Glutamatergic neuron (in vitro differentiated cells): ENCODE data around the gene MAEA. TPM values are rescaled to one million over a fixed set of nuclear protein-coding genes. Genes with fewer than 3 reads are reported as not detected.

ENCODE experiments used
- DNase-seq: peaks from one replicate; pipeline ENCODE4 v3.0.0; 2022
- H3K27ac Mint-ChIP-seq: one replicate; pipeline ENCODE4 v1.8.0; 2020; ENCODE audit warnings: mild to moderate bottlenecking, mixed read lengths, inconsistent platforms; ENCODE audit not compliant: unreplicated experiment
- H3K27me3 Mint-ChIP-seq: one replicate; pipeline ENCODE4 v1.8.0; 2020; ENCODE audit warnings: mild to moderate bottlenecking, moderate library complexity, mixed read lengths, inconsistent platforms; ENCODE audit not compliant: unreplicated experiment
- H3K36me3 Mint-ChIP-seq: one replicate; pipeline ENCODE4 v1.8.0; 2020; ENCODE audit warnings: mild to moderate bottlenecking, mixed read lengths, inconsistent platforms; ENCODE audit not compliant: unreplicated experiment
- H3K4me1 Mint-ChIP-seq: one replicate; pipeline ENCODE4 v1.8.0; 2020; ENCODE audit warnings: mild to moderate bottlenecking, low read depth, mixed read lengths, inconsistent platforms; ENCODE audit not compliant: unreplicated experiment
- H3K4me3 Mint-ChIP-seq: one replicate; pipeline ENCODE4 v1.8.0; 2020; ENCODE audit warnings: mild to moderate bottlenecking, mixed read lengths, inconsistent platforms; ENCODE audit not compliant: unreplicated experiment
- H3K9me3 Mint-ChIP-seq: one replicate; pipeline ENCODE4 v1.8.0; 2020; ENCODE audit warnings: mild to moderate bottlenecking, moderate library complexity, mixed read lengths, inconsistent platforms; ENCODE audit not compliant: unreplicated experiment
- CTCF ChIP-seq: fragments of 200-600 bp; sonication (generic); IDR thresholded peaks from one replicate; pipeline ENCODE4 v1.5.0; 2021; ENCODE audit not compliant: partially characterized antibody, unreplicated experiment
- total RNA-seq: library from RNA; stranded (reverse); fragmentation: NEBNext Ultra II Directional; extraction: Animal tissue kit (Norgen Biotek cat#: 25700); gene quantifications from one replicate; pipeline ENCODE4 v1.2.1, GENCODE V29; 2021; ENCODE audit not compliant: unreplicated experiment

The MAEA gene
- total RNA-seq, 1 donor from 2014 or later = 77.2 TPM

DNA sequence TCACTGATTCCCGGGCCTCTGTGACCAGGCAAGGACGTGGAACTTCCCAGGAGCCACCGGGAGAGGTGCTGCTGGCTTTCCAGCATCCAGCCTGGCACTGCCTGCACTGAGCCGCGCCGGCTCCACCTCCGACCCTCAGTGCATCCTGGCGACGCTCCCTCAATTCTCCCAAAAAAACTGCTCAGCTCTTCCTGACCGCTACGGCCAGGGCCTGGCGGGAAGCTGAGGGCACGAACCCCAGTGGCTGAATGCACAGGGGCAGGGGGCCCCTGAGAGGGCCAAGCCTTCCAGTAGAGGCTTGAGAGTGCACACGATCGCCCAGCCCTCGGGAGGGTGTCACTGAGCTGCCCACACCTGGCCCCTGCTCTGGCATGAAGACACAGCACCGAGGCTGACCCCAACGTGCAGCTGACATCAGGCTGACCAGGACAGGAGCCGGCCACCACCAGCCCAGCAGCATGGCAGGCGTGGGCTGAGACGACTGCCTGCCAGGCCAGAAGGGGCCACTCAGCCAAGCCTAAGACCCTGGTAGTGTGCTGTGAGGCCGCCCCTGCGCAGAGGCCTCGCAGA is 47.7 kb upstream of the MAEA start:
- Mint-ChIP-seq H3K4me1 (peaks cover 40% of the 10 kb centered on the region), H3K4me3 (peak overlapping the region; percentile 39), H3K27me3 (peaks cover 23% of the 10 kb centered on the region), H3K9me3 (peaks cover 29% of the 10 kb centered on the region), H3K27ac (no peak overlapping the region), H3K36me3 (peaks cover 4% of the 10 kb centered on the region)
- TF ChIP-seq CTCF = no peak
- no peak for DNase-seq

DNA sequence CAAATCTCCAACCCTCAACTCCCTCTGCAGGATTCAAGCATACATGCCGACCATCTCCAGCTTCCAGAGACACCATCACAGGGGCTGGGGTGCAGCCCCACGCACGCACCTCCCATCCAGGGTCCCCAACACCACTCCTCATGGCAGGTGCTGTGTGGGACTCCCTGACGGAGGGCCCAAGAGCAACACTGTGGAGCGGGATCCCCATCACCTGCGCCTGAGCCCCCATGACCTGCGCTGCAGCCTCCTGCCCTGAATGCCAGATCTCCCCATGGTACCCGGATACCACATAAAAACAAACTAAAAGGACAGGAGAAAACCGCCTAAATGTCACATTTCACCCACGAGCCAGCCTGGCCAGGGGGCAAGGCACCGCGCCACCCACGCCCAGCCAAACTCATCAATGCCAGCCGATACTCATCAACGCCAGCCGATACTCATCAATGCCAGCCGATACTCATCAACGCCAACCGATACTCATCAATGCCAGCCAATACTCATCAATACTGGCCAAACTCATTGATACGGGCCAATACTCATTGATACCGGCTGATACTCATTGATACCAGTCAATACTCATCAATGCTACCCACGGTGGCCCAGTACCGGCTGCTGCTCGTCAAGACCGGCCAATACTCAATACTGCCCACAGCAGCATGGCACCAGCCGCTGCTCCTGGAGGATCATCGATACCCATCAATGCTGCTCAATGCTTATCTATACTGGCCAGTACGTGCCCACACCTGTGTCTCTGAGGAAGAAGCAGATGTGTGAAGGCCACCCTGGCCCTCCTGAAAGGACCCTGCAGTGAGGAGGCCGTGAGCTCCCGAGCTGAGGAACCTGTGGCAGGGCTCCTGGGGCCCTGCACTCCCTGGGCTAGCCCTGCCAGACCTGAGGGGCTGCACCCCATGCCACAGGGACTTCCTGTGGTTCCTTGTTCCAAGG is 46.9 kb upstream of the MAEA start:
- Mint-ChIP-seq H3K4me3 (peak overlapping the region; percentile 39), H3K27me3 (peaks cover 25% of the 10 kb centered on the region), H3K36me3 (peaks cover 4% of the 10 kb centered on the region), H3K9me3 (peaks cover 32% of the 10 kb centered on the region), H3K4me1 (peaks cover 41% of the 10 kb centered on the region), H3K27ac (peak overlapping the region; percentile 96)
- TF ChIP-seq CTCF = no peak
- no peak for DNase-seq

DNA sequence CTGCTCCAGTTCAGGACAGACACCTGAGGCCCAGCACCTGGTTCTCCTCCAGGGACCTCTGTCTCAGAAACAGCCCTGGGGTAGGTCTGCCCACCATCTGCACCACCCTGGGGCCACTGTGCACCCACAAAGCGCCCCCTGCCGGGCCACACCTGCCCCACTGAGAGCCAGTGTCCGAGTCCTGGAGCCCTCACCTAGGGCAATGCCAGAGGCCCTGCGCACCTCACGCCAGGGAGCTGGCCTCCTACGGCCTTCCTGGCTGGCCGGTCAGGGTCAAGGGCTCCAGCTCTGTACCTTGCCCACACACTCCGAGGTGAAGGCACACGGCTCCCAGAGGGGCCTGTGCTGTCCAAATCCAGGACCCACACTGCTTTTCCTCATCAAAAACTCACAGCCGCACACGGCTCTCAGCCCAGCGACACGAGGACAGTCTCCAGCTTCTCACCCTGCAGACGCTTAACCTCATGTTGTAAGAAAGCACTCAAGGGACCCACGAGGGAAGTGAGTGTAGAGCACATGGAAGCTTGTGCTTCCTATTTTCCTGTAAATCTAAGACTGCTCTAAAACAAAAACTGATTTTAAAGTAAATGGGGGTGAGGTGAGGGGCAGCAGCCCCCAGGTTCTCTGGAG is 46.1 kb upstream of the MAEA start:
- Mint-ChIP-seq H3K9me3 (peaks cover 32% of the 10 kb centered on the region), H3K4me3 (peak overlapping the region; percentile 76), H3K27me3 (peaks cover 25% of the 10 kb centered on the region), H3K4me1 (peaks cover 41% of the 10 kb centered on the region), H3K27ac (peak overlapping the region; percentile 96), H3K36me3 (peaks cover 4% of the 10 kb centered on the region)
- DNase-seq = no peak
- TF ChIP-seq CTCF = no peak

- Mint-ChIP-seq H3K27me3 (peaks cover 25% of the 10 kb centered on the region), H3K4me3 (peak overlapping the region; percentile 76)
Measured at GRCh38 chr4:1244081-1244977, 45.4 kb upstream of the MAEA start.

More at GRCh38 chr4:1244081-1244977, 45.4 kb upstream of the MAEA start:
- no peak for TF ChIP-seq CTCF
- Mint-ChIP-seq H3K9me3 (peaks cover 29% of the 10 kb centered on the region), H3K27ac (peak overlapping the region; percentile 96), H3K4me1 (peaks cover 39% of the 10 kb centered on the region), H3K36me3 (peaks cover 4% of the 10 kb centered on the region)
- peak; percentile 59 for DNase-seq
